ENCODE data around the gene SPRR2B. TPM values are rescaled to one million over a fixed set of nuclear protein-coding genes. Genes with fewer than 3 reads are reported as not detected.
"Not testable (repeated sequence)": the region's sequence is repeated elsewhere in the genome, so short reads cannot be mapped to it uniquely, and the experiment has no call there.

The SPRR2B gene
- total RNA-seq, 4 donors from 2014 or later: 1.9 to 99.4 (median 7.0) TPM; not detected in 1

DNA sequence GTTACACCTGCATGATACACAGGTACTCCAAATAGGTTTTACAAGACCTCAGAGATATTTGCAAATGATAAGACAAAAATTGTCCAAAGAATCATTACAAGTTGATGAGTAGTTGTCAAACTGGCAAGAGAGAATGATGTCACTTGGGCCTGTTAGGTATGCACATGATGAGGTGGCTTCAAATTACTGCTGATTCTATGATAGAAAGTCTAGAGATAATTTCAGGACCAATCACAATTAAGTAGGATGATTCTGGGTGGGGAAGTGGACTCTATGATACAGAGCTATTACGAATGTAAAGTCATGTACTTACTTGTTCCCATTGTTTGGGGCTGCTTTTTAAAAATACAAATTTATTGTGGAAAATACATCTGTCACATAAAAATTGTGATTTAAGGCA lies 45.6 kb downstream of the SPRR2B start:
- Histone ChIP-seq H3K4me1 (peaks cover 0 to 5% (median 0%) of the 10 kb centered on the region in 3 donors), H3K36me3 (no peaks in the 10 kb centered on the region), H3K9me3 (no peaks in the 10 kb centered on the region), H3K27ac (no peak overlapping the region), H3K4me3 (no peak overlapping the region), H3K27me3 (no peaks in the 10 kb centered on the region)
- 21 to 48% methylated on average over 1 of the region's 1 CpG for WGBS, 2 donors
- DNase-seq: no peak
- intact Hi-C loops (cut with DNase I): no loop called here
- no peak for TF ChIP-seq POLR2A (IDR thresholded peaks at IDR 0.05)
- TF ChIP-seq CTCF (IDR thresholded peaks at IDR 0.05): no peak

DNA sequence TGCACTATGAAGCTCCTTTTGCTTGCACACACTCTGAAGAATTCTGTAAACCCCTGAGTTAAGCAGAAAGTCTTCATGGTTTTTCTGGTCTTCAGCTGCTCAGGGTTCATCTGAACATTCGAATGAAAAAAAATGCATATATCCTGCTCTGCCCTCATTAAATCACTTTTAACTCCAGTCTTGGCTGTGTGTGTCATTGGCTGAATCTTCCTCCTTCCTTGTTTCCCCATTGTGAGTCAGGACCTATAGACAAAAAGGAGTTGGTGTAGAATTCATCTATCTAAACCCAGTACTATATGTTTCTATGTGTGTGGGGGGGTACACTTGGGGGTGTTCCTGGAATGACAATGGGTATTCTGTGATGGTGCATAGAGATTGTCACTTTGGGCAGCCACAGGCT lies 47.0 kb downstream of the SPRR2B start:
- 75 to 77% methylated on average over 1 of the region's 1 CpG for WGBS, 2 donors
- Histone ChIP-seq H3K9me3 (no peaks in the 10 kb centered on the region), H3K4me1 (no peaks in the 10 kb centered on the region), H3K27ac (no peak overlapping the region), H3K4me3 (no peak overlapping the region), H3K36me3 (no peaks in the 10 kb centered on the region), H3K27me3 (no peaks in the 10 kb centered on the region)
- intact Hi-C loops (cut with DNase I): no loop called here
- no peak for TF ChIP-seq POLR2A (IDR thresholded peaks at IDR 0.05)
- no peak for TF ChIP-seq CTCF (IDR thresholded peaks at IDR 0.05)
- no peak for DNase-seq

DNA sequence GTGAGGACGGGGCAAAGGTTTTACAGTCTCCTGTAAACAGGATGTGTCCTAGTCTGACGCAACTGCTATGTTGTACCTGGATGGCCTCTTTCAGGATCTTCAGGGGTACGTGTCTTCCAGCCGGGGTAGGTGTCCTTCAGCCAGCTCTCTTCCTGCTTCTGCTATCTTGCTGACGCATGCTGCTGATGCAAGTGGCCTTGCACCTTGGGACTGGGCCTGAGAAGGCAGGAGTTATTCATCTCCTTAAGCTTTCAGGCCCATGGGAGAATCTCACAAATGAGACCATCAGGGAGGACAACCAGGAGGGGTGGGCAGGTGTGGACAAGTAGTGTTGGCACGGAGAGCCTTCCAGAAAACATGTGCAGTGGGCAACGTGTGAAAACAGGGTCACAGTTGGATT lies 48.3 kb downstream of the SPRR2B start:
- H3K27ac ChIP-seq: no peak overlapping the region
- intact Hi-C loops (cut with DNase I): no loop called here
- no peaks in the 10 kb centered on the region for H3K27me3 ChIP-seq
- 76 to 78% methylated on average over 4 to 5 of the region's 7 CpGs for WGBS, 2 donors
- DNase-seq: no peak
- peaks cover 0 to 10% (median 0%) of the 10 kb centered on the region in 3 donors for H3K4me1 ChIP-seq
- H3K4me3 ChIP-seq: no peak overlapping the region
- no peak for TF ChIP-seq POLR2A (IDR thresholded peaks at IDR 0.05)
- no peak for TF ChIP-seq CTCF (IDR thresholded peaks at IDR 0.05)
- peaks cover 0 to 5% (median 0%) of the 10 kb centered on the region in 3 donors for H3K36me3 ChIP-seq
- no peaks in the 10 kb centered on the region for H3K9me3 ChIP-seq

GRCh38 chr1:153022340-153022739 lies 49.1 kb downstream of the SPRR2B start:
- 65 to 81% methylated on average over 9 of the region's 9 CpGs for WGBS, 2 donors
- H3K4me3 ChIP-seq; intact Hi-C loops (cut with DNase I); DNase-seq; H3K36me3 ChIP-seq; H3K27ac ChIP-seq; H3K9me3 ChIP-seq; H3K27me3 ChIP-seq: not testable (repeated sequence)
- H3K4me1 ChIP-seq: peaks cover 0 to 13% (median 0%) of the 10 kb centered on the region in 3 donors

DNA sequence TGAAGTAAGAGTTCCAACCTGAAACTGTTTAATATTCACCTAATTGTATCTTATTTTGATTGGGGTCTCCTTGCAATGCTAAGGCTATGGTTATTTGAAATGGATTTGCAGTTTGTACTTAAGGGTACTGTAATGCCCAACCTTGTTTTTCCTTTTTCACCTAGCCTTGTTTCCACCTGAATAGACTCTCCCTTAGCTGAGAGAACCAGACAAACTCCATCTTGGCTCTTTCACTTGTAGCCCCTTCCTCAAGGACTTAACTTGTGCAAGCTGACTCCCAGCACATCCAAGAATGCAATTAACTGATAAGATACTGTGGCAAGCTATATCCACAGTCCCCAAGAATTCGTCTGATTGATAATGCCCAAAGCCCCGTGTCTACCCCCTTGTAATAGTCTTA lies 49.6 kb downstream of the SPRR2B start:
- WGBS, 2 donors: 43 to 47% methylated on average over 2 of the region's 2 CpGs
- H3K4me3 ChIP-seq; intact Hi-C loops (cut with DNase I); H3K36me3 ChIP-seq; H3K9me3 ChIP-seq; H3K27me3 ChIP-seq; DNase-seq; H3K27ac ChIP-seq: not testable (repeated sequence)
- peaks cover 0 to 13% (median 0%) of the 10 kb centered on the region in 3 donors for H3K4me1 ChIP-seq

Small RNAs within 50 kb of the gene (small RNA-seq; reads per million reads assigned to genes)
- gene AL356867.1: 0 to 0.18 (median 0) reads per million in 4 donors

Other genes starting within 250 kb of the SPRR2B start
- not detected for gene LCE1A, start 244.1 kb downstream of the SPRR2B start, total RNA-seq
- not detected for gene LCE6A, start 228.8 kb downstream of the SPRR2B start, total RNA-seq
- not detected for gene LCE7A, start 211.6 kb downstream of the SPRR2B start, total RNA-seq
- gene SMCP, start 193.3 kb downstream of the SPRR2B start, total RNA-seq: not detected
- 100 to 1,000 TPM; 155 to 336 (median 262) TPM for gene IVL, start 163.1 kb downstream of the SPRR2B start, total RNA-seq
- 1 to 10 TPM in 2 of 4 donors, not detected in 2; 1.3 to 2.2 TPM for gene SPRR5, start 124.4 kb downstream of the SPRR2B start, total RNA-seq
- gene SPRR4, start 101.0 kb downstream of the SPRR2B start, total RNA-seq: 1 to 10 TPM in 2 of 4 donors, under 1 TPM in 1, not detected in 1; 0.64 to 6.4 (median 1.3) TPM
- gene SPRR1A, start 87.5 kb downstream of the SPRR2B start, total RNA-seq: 1,000 to 10,000 TPM in 1 of 4 donors, 100 to 1,000 TPM in 2, 10 to 100 TPM in 1; 57.4 to 1,951 (median 348) TPM
- over 10,000 TPM in 1 of 4 donors, 1,000 to 10,000 TPM in 3; 7,283 to 22,357 (median 8,768) TPM for gene SPRR3, start 69.9 kb downstream of the SPRR2B start, total RNA-seq
- 1,000 to 10,000 TPM in 1 of 4 donors, 100 to 1,000 TPM in 3; 102 to 3,090 (median 871) TPM for gene SPRR1B, start 40.4 kb downstream of the SPRR2B start, total RNA-seq
- gene SPRR2D, start 30.5 kb downstream of the SPRR2B start, total RNA-seq: 1,000 to 10,000 TPM in 1 of 4 donors, 100 to 1,000 TPM in 2, 1 to 10 TPM in 1; 8.2 to 1,680 (median 542) TPM
- gene SPRR2A, start 14.1 kb downstream of the SPRR2B start, total RNA-seq: 1,000 to 10,000 TPM in 3 of 4 donors, 10 to 100 TPM in 1; 60.3 to 5,271 (median 1,851) TPM
- gene SPRR2E, start 22.9 kb upstream of the SPRR2B start, total RNA-seq: 1,000 to 10,000 TPM in 1 of 4 donors, 100 to 1,000 TPM in 2, 1 to 10 TPM in 1; 4.0 to 3,177 (median 449) TPM
- 1,000 to 10,000 TPM in 1 of 4 donors, 100 to 1,000 TPM in 1, 10 to 100 TPM in 1, under 1 TPM in 1; 0.76 to 1,391 (median 149) TPM for gene SPRR2F, start 41.9 kb upstream of the SPRR2B start, total RNA-seq
- 1 to 10 TPM in 1 of 4 donors, not detected in 3; 9.0 TPM for gene SPRR2G, start 79.3 kb upstream of the SPRR2B start, total RNA-seq
- gene LELP1, start 131.8 kb upstream of the SPRR2B start, total RNA-seq: not detected
- not detected for gene PRR9, start 146.0 kb upstream of the SPRR2B start, total RNA-seq
- gene LORICRIN, start 188.1 kb upstream of the SPRR2B start, total RNA-seq: not detected
- gene PGLYRP3, start 241.3 kb upstream of the SPRR2B start, total RNA-seq: 10 to 100 TPM; 14.3 to 44.0 (median 23.8) TPM